Stromal cell of bone marrow (primary cell): ENCODE data around the gene MS4A8.
"Not testable (repeated sequence)": the region's sequence is repeated elsewhere in the genome, so short reads cannot be mapped to it uniquely, and the experiment has no call there.

Experiments used
- DNase-seq: peaks from one replicate; pipeline ENCODE4 v3.0.0-alpha.2; 2012; ENCODE audit warnings: low read depth

The MS4A8 gene, protein sequence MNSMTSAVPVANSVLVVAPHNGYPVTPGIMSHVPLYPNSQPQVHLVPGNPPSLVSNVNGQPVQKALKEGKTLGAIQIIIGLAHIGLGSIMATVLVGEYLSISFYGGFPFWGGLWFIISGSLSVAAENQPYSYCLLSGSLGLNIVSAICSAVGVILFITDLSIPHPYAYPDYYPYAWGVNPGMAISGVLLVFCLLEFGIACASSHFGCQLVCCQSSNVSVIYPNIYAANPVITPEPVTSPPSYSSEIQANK

DNA sequence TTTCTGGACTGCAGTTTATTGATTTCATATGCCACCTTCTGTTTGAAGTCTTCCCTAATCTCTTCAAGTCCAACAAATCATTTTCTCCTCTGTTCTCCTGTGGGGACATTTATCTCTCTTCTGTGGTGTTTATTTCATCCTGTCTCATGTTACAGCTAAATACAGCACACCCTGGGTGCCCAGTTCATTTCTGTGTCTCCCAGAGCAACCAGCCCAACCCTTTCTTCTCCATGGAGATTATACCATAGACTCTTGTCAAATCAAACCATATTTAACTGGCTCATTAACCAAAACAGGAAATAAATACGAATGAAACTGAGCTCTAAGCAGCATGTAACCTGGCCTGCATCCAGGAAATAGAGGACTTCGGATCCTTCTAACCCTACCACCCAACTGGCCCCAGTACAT lies at the start of gene MS4A8:
Gene MS4A8, plus strand, starts transcription at position 329 of the 408 bp plus-strand sequence. CDS start 1,249 bp downstream, outside the sequence.
- no peak for DNase-seq

DNA sequence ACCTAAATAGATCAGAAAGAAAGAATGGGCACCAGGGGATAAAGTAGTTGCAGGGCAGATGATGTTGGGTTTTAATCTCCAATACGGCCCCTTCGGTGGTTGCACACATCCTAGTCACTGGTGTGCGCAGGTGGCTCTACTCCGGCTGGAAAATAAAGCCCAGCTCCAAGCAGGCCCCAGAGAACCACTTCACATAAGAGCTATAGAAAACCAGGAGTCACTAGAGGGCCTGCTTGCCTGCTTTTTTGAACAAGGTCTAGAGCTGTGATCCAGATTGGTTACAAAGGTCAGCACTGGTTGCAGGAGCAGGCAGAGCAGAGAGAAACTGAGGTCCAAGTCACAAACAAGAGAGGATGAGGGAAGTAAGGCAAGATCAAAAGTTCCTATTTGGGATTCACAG lies 41.5 kb upstream of the MS4A8 start:
- DNase-seq, result no peak

DNA sequence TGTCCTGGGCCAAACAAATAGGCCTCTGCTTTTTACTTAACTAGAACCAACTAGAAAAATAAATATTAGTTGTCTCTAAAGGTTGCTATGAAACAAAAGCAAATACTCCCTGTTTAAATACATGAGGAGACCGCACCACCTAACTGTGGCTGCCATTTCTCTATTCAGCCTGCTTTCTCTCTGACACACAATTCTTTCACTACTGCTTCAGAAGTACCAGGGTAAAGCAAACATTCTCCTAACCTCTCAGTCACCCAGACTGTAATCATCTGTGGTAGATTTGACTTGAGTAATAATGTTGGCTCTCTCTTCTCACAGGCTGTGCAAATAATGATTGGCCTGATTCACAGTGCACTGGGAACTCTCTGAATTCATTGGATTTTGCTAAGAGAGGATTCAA lies 41.0 kb upstream of the MS4A8 start:
- no peak for DNase-seq

DNA sequence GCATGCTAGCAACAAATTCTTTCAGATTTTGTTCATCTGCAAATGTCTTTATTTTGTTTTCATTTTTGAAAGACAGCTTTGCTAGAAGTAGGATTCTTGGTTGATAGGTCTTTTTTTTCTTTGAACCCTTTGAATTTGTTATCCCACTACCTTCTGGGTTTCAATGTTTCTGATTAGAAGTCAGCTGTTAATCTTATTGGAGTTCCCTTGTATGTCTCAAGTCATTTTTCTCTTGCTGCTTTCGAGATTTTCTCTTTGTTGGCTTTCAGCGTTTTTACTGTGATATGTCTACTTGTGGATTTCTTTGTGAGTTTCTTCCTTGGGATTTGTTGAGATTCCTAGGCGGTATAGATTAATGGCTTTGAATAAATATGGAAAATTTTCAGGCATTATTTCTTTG lies 27.2 kb upstream of the MS4A8 start:
- DNase-seq, result no peak

DNA sequence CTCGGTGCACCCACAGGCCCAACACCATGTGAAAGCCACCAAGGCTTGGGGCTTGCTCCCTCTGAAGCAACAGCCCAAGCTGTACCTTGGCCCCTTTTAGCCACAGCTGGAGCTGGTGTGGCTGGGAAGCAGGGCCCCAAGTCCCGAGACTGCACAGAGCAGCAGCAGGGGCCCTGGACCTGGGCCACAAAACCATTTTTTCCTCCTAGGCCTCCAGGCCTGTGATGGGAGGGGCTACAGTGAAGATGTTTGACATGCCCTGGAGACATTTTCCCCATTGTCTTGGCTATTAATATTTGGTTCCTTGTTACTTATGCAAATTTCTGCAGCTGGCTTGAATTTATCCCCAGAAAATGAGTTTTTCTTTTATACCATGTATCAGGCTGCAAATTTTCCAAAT lies 21.2 kb upstream of the MS4A8 start:
- not testable (repeated sequence) for DNase-seq

DNA sequence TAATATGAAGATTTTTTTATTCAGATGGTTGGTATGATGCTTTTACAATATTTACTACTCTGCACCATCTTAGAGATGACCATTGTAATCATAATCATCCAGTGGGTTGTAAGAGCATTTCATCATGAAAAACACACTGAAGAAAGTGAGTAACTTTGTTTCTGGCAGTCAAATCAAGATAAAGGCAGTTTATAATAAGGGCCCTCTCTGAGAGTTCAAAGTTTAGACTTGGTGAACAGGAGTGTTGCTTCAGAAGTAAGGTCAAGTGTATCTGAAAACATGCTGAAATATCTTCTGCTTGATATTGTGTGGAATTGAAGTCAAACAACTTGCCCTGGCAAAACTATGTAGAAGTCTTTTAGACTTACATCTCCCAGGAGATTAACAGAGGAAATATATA lies 19.5 kb upstream of the MS4A8 start:
- DNase-seq, result no peak

DNA sequence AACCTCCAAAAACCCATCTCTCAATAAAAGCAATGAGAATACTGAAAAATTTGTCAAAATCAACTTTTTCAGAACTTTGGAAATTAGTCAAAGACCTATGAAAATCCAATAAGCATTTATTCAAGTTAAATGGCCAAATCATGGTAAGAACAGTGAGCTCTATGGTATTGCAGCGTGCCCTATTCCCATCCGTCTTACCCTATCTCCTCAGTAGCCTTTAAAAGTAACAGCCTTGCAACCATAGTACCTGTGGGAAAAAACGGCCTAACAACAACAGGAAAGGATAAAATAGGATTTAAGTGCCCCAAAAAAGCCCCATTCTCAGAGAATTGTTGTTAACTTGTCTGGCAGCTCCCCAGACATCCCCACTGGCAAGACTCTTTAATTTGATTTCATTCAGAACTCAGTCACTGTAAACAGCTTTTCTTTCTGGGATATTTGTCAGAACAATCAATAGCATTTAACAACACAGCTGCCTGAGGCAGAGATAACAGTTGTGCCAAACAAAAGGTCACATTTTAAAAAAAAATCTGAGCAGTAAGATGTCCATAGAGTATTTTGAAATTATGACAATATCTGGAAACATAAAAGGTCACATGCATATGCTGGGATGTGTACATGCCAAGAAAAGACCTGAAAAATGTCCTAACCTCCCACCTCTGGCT lies 18.8 kb upstream of the MS4A8 start:
- no peak for DNase-seq

DNA sequence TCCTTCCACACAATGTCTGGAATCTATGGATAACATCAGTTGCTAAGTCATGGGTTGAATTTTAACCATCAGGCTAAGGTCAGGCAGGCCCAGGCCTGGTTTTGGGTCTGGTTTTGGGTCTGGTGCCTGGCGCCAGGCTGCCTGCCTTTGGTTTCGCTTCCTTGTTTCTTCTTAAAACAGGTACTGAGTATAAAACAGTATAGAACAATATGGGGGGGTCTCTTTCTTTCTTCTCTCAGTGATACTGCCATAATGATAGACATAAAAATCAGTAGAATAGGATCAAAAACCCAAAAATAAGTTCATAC lies 14.9 kb upstream of the MS4A8 start:
- not testable (repeated sequence) for DNase-seq

DNA sequence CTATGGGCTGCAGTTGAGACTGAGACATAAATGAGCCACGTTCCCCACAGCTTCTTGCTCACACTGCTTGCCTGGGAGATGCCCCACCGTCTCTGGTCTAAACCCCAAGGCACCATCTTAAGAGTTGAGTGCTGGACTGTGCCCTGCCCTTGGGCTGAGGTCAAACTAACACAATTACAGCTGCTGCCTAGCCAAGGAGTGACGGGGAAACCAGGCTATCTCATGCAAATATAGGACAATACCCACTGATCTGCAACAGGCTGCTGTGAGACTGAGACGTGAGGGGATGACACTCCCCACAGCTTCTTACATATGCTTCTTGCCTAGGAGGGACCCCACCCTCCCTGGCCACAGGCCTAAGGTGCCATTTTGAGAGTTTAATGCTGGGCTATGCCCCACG lies 7.8 kb upstream of the MS4A8 start:
- DNase-seq, result no peak

DNA sequence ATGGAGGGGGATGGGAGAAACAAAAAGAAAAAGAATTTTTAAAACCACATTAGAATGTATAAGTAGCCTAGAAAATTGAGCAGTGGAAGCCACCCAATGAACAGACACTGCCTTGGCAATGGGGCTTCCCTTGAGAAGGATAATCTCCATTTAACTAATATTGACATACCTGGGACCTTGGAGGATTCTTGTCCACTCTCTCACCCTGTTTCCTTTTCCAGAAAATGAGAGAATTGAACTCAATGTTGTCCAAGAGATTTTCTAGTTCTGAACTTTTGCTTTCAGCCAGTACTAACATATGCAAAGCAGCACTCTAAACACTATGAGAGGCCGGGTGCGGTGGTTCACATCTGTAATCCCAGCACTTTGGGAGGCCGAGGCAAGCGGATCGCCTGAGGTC lies 524 bp downstream of the MS4A8 start:
- DNase-seq, result no peak

DNA sequence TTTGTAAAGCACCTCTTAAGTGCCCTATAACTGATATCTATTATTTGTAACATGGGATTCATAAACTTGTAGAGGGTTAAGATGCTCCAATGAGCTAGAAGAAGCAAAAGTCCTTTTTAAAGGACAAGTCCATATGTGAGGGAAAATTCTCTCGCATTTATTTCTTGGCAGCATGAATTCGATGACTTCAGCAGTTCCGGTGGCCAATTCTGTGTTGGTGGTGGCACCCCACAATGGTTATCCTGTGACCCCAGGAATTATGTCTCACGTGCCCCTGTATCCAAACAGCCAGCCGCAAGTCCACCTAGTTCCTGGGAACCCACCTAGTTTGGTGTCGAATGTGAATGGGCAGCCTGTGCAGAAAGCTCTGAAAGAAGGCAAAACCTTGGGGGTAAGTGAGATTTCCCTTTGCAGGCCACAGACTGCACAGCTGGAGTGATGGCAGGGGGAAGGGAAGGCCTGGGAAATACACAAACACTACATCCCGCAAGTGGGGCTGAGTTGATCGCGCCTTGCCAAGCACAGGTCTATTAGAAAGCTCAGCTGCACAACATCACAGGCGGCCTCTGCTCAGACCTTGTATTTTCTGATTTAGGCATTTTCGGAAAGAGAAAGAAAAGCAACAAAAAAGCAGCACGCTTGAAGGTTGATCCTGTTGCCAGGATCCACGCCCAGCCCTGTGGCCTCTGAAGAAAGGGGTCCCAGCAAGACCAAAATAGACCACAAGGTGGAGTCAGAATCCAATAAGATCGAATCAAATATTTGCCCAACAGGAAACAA lies 1.5 kb downstream of the MS4A8 start:
- no peak for DNase-seq

DNA sequence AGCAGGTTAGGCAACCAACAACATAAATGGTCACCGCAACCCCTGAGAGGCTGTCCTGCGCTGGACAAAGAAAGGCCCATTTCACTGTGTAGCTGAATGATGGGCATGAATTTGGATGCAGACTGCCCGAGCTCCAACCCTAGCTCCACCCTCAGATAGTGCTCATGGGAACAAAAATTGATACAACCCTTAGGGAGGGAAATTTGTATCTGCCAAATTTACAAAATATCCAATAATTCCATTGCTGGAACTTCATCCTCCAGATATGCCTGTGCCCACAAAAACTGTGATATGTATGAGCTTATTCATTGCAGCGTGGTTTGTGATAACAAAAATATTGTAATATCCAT lies 2.0 kb downstream of the MS4A8 start:
- no peak for DNase-seq

DNA sequence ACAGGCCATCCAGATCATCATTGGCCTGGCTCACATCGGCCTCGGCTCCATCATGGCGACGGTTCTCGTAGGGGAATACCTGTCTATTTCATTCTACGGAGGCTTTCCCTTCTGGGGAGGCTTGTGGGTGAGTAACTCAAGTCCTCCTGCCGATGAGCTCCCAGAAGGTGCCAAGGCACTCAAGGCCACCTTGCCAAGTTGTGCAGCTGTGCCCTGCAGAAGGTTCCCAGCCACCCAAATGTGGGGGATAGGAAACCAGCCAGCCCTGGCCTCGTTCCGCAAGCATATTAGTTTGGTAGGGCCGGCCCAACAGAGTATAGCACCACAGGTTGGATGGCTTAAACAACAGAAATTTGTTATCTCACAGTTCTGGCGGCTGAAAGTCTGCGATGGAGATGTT lies 4.0 kb downstream of the MS4A8 start:
- DNase-seq, result no peak

DNA sequence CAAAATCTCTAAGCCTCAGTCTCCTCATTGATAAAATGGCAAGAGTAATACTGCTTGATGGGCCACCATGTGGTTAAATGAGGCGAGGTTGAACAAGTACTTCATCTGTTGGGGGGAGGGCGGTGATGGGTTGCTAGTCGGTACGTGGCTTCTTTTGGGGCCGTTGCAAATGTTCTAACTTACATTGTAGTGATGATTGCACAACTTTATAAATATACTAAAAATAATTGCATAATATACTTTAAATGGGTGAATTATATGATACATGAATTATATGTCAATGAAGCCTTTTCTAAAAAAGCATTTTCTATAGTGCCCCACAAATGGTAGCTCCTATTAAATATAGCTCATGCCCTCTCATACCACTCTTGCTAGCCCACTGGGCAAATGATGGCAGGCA lies 6.5 kb downstream of the MS4A8 start:
- no peak for DNase-seq

DNA sequence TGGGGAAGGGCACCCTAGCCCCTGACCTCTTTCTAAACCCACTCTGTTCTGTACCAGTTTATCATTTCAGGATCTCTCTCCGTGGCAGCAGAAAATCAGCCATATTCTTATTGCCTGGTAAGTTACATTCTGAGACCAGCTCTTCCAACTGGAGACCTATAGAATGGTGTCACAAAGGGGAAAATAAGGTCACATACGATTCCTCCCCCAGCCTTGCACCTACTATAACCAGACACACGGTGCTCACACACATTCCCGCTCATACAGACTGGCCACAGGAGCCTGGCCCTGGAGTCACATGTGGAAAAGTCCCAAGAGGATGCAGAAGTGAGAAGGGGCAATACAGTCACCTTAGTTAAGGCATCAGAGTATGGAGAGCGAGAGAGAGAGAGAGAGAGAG lies 7.5 kb downstream of the MS4A8 start:
- no peak for DNase-seq

DNA sequence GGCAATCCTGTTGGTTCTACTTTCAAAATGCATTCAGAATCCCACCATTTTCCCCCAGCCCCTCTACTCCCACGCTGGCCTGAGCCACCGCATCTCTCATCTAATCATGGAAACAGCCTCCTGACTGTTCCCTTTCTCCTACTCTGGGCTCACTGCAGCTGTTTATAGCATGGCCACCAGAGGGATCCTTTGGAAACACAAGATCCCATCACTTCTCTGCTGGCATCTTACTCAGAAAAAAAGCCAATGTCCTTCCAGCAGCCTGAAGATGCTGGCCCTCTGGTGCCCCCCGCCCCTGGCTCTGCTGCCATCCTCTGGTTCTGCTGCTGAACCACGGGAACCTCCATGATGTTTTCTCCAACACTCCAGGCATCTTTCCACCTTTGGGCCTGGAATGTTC lies 11.1 kb downstream of the MS4A8 start:
- DNase-seq, result no peak

DNA sequence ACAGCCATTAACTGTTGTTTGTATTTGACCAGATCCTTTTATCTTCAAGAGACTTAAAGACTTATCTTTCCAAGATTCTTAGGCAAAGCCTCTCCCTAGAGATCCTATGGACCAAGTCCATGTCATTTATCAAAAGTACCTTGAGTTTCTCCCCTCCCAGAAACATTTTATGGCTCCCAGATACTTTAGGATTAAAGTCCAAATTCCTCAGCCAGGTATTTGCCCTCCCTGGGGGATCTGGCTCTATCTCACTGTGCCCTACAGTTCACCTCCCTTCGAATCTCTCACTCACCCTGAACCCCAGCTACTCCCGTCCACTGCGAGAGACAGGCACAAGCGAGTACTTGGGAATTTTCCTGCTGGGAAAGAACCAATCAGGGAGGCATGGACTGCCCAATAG lies 11.9 kb downstream of the MS4A8 start:
- DNase-seq, result no peak

DNA sequence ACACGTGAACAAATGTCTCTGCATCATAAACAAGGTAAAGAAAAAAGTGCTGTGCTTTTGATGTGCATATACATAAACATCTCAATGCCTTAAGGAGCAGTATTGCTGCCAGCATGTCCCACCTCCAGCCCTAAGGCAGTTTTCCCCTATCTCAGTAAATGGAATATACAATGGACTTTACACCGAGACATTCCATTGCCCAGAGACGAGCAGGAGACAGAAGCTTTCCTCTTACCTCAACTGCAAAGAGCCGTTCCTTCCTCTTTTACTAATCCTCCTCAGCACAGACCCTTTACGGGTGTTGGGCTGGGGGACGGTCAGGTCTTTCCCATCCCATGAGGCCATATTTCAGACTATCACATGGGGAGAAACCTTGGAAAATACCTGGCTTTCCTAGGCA lies 14.0 kb downstream of the MS4A8 start:
- not testable (repeated sequence) for DNase-seq

DNA sequence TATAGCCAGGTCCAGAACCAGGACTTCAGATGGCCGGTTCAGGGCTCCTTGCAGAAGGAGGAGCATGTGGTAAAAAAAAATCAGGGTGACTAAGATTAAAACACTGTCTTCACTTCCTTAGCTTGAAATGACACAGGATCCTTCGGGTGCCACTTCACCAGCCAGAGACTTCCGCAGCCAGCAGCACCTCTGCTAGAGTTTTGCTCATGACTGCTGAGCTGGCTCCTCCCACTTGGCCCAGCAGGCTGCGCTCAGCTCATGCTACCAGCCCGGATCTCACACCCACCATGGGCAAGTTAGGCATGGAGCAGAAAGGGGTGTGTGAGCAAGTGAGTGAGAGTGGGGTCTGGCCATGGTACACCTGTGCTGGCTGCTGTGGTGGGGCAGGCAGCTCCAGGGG lies 18.5 kb downstream of the MS4A8 start:
- DNase-seq, result no peak

DNA sequence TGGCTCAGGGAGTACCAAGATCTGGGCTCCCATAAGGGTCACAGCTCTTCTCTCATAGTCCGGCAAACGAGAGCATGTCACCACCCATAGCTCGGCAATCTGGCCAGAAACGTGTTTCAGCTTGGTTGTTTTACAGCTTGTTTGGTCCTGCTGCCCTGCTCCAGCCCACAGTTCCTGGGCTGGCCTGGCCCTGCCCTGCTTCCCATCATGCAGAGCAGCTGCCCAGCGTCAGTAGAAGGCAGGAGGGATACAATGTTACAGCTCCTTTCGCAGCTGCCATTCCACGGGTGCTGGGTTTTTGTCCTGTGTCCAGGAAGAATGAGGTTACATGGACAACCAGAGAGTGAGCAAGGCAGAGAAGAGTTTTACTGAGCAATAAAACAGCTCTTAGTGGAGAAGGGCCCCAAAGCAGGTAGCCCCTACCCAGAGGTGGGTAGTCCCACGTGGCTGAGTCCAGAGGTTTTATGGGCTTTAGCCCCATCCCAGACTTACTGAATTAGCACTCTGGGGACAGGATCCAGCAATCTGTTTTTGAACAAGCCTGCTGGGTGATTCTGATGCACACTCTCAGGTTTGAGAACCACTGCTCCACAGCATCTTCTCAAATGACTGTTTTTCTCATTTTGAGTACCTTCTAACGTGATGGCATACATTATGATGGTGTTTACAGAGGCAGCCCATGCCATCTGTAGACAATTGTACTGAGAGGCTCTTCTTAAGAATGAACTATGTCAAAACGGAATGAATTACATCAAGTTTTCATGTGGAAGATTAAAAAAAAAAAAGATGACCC lies 19.3 kb downstream of the MS4A8 start:
- no peak for DNase-seq

DNA sequence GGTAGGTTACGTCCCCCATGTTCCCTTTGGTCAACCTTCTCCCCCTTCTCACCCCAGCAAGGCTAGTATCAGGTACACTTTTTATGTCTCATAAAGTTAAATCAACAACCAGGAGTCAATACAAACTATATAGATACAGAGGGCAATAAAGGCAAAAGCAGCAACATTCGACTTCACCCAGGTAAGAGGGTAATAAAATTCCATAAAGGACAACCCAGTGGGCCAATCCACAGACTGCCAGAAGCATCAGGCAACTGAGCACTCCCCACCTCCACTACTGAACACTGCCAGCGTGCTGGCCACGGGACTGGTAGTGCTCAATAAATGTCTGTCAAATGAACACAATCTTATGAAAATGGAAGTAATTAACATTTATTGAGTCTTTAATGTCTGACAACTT lies 20.0 kb downstream of the MS4A8 start:
- no peak for DNase-seq

DNA sequence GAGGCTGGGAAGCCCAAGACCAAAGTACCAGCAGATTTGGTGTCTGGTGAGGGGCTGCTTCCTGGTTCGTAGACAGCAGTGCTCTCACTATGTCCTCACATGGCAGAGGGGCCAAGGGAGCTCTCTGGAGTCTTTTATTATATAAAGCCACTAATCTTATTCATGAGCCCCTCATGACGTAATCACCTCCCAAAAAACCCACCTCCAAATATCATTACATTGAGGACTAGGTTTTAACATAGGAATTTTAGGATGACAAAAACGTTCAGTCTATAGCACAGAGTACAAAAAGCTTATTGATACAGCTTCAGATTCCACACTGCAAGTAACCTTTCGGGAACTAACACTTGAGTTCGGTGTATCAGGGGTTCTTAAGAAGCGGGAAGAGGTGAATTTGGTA lies 21.0 kb downstream of the MS4A8 start:
- no peak for DNase-seq

DNA sequence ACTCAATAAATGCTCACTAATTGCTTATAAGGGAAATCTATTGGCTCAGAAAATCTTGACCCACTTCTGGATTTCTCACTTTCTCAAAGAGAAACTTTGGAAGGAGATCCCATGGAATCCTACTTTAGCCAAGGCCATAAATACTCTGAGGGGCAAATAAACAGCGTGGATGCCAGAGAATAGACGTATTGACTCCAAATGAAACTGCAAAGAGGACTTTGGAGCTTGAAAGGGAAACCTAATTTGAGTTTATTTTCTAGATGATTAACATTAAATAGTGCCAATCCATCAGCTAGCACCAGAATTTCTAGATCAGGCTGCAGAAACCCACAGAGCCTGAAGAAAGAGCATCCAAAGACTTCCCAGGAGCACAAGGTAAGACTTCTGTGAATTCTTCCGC lies 25.0 kb downstream of the MS4A8 start, which contains the start of gene MS4A18:
Gene MS4A18, plus strand, starts transcription at position 301 of the 400 bp plus-strand sequence.
- no peak for DNase-seq
